GM19351 (cell line): ENCODE data around the gene SPEN.
A peak's percentile ranks its signal among the peaks of the same experiment; 100 is the strongest.
"Not testable (repeated sequence)": the region's sequence is repeated elsewhere in the genome, so short reads cannot be mapped to it uniquely, and the experiment has no call there.

Experiments used
- ATAC-seq: cut with Tn5 transposase; IDR thresholded peaks from one replicate; pipeline ENCODE4 v1.9.1; 2021; ENCODE audit warnings: mild to moderate bottlenecking, moderate library complexity; ENCODE audit not compliant: unreplicated experiment

SPEN gene

DNA sequence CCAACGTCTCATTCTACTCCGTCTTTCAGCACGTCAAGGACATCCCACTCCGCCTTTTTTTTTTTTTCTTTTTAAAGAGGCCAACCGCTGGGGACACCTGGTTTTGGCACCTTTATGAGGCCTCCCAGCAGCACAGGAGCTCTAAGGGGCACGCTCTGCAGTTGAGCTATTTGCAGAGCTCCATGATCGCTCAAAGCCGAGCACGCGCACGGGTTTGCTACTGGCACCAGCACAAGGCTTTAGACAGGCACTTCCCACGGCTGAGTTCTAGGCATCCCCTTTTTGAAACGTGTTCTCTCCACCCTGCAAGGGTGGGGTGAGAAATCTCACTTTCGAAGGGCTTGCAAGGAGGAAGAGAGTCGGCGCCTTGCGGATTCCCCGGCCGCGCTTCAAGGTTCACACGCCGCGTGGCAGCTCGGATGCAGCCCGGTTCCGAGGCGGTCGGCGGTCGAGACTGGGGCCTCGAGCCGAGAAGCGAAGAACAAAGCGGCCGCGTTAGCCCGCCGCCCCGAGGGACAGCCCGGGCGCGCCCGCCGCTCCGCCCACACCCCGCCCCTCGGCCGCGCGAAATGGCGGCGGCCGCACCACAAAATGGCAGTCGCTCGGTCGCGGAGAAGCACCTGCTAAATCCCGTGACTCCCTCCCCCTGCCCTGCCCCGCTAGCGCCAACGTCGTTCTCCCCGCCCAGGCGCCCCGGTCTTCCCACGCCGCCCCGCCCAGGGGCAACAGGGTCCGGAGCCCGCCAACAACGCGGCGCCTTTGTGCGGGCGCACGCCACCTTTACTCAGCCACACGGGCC is 12.9 kb upstream of the SPEN start:
- peak; percentile 45 for ATAC-seq

DNA sequence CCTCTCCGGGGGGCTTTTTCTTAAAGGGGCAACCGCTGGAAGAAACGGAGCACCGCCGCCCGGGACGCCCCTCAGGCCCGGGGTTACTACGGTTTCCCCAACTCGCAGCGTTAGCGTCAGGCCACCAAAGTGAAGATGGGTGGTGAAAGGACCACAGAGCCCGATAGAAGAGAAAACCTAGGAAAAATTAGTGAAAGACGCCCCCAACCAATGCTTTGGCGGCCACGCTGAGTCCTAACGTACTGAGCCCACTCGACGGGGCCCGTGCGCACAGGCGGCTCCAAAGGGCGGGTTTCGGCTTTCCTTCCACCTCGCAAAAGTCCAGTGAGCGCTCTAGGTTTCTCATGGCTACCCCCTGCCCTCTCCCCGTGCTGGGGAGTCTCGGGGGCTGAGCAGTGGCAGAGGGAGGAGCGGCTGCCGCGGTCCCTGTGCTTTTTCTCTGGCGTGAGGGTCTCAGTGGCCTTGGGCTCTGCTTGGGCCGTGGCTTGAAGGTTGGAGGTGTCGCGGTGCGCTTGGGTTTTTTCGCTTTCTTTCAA is 12.2 kb upstream of the SPEN start:
- peak; percentile 10 for ATAC-seq

DNA sequence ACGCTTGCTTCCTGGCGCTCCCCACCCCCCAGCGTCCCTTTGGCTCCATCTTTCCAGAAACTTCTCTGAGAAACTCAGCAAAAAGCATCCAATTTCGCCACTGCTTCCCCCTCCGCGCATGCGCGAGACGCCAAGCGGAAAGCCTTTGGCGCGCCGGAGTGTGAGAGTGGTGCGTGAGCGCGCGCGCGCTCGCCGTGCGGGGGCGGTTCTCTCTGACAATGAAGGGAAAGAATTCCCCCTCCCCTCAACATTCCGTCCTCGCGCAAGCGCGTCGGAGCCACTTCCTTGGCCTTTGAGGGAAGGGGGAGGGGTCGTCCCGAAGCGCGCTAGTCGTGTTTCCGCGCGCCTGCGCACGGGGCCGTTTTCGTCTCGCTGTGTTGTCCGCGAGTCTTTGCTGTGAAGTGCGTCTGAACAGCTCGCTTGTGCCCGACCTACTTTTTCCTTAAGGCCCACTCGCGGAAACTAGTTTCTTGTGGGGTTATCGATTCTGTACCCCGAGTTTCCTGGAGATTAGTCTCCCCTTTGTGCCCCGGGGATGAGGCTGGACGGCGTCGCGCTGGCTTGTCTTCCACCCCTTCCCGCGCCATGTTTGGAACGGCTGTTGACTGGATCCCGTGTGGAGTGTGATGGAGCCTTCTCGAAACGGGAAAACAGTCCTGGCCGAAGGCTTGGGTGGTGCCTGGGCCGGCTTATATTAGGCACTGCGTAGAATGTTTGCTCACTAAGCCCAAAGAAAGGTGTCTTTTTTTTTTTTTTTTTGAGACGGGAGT is 11.6 kb upstream of the SPEN start:
- ATAC-seq, result peak; percentile 32

DNA sequence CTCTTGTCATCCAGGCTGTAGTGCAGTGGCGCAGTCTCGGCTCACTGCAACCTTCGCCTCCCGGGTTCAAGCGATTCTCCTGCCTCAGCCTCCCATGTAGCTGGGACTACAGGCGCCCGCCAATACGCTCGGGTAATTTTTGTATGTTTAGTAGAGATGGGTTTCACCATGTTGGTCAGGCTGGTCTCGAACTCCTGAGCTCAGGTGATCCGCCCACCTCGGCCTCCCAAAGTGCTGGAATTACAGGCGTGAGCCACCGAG is 11.1 kb upstream of the SPEN start:
- ATAC-seq, result not testable (repeated sequence)

DNA sequence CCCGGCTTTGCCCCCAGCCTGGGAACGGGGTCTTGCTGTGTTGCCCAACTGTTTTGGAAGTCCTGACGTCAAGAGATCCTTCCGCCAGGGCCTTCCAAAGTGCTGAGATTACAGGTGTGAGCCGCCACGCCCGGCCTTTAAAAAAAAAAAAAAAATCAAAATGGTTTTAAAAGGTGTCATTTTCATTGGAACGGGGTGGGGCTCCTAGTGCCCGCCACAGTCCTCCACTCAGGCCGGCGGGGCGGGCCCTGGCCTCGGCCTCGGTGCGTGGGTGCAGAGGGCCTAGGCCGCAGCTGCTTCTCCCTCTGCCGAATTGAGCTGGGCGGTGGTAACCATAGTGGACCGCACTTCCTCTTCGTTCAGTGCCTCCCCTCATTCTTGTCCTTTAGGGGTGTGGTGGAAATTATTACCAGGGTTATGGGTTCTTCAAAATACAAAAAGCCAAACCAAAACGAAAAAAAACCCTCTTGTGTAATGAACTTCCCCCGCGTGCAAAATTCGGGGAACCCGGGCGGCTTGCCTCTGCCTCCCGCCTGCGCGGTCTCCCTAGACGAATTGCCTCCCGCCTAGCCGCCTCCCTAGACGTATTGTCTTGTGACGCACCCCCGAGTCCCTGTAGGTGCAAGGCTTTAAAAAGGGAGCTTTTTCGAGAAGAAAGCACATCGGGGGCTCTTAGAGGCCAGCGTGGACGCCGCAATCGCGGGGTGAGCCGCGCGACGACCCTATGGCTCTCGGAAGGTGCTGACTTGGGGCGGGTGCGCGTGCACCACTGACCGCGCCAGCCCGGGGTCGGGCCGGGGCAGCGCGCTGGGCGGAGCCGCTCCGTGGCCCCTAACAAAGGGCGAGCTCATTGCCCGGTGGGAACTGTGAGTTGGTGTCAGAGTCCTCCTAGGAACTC is 10.5 kb upstream of the SPEN start:
- ATAC-seq, result no peak

DNA sequence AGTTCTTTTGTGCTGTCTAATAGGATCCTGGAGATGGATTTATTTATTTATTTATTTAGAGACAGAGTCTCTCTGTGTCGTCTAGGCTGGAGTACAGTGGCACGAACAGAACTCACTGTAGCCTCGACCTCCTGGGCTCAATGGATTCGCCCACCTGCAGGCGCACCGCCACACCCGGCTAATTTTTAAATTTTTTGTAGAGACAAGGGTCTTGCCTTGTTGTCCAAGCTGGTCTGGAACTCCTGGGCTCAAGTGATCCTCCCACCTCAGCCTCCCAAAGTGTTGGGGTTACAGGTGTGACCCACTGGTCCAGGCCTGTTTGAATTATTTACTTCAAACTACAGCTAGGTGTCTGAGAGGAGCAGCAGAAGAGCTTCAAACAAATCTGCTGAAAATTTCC is 9.6 kb upstream of the SPEN start:
- no peak for ATAC-seq

DNA sequence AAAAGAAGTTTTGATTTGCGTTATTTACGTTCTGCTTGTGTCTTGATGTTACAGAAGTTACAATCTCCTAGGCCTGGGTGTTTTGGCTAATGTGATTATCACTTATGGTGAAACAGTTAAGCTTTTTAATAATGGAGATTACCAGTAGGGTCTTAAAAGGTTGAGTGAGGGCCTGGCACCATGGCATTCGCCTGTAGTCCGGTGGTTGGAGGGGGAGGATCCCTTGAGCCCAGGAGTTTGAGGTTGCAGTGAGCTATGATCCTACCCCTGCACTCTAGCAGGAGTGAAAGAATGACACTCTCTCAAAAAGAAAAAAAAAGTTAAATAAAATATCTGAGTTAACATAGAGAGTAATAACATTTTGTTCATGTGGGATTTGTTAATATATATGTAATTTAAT is 8.8 kb upstream of the SPEN start:
- no peak for ATAC-seq

DNA sequence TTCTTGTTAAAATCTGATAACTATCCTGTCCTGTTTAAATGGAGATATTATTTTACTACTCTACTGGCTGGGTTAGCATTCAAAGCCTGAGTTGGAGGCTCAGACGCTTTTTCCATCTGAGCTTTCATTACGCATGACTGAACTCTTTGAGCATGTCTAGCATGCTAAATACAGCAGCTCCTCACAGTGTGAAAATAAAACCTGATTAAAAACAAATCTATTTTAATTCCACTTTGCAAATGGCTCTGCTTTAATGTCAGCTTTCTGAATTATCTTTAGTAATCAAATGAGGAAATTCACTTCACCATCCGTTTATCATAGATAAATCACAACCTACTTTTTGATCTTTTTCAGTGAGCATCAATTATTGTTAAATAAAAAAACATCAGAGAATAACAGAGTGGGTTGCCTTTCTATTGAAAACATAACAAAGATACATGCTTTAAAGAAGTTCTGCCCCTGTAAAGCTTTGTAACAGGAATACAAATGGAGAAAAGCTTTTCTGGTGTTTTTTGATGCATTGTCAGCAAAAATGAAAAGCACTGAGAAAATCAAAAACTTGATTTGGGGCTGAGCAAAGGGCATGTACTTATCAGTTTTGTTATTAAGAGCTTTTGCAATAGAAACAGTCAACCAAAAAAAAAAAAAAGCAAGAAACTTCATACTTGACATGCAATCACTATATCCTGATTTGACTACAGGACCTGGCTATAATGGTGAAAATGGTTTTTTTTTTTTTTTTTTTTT is 3.5 kb upstream of the SPEN start:
- no peak for ATAC-seq

DNA sequence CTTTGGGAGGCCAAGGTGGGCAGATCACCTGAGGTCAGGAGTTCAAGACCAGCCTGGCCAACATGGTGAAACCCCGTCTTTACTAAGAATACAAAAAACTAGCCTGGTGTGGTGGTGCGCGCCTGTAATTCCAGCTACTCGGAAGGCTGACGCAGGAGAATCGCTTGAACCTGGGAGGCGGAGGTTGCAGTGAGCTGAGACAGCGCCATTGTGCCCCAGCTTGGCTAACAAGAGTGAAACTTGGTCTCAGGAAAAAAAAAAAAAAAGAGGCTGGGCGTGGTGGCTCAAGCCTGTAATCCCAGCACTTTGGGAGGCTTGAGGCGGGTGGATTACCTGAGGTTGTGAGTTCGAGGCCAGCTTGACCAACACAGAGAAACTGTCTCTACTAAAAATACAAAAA is 1.5 kb upstream of the SPEN start:
- ATAC-seq, result not testable (repeated sequence)

DNA sequence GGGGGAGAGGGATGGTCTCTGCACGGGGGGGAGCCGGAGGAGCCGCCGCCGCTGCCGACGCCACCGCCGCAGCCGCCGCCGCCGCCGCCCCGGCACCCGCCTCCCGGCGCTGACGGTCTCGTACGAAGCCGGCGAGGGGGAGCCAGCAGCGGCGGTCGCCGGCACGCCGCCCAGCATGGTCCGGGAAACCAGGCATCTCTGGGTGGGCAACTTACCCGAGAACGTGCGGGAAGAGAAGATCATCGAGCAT is 311 bp downstream of the SPEN start:
- no peak for ATAC-seq

DNA sequence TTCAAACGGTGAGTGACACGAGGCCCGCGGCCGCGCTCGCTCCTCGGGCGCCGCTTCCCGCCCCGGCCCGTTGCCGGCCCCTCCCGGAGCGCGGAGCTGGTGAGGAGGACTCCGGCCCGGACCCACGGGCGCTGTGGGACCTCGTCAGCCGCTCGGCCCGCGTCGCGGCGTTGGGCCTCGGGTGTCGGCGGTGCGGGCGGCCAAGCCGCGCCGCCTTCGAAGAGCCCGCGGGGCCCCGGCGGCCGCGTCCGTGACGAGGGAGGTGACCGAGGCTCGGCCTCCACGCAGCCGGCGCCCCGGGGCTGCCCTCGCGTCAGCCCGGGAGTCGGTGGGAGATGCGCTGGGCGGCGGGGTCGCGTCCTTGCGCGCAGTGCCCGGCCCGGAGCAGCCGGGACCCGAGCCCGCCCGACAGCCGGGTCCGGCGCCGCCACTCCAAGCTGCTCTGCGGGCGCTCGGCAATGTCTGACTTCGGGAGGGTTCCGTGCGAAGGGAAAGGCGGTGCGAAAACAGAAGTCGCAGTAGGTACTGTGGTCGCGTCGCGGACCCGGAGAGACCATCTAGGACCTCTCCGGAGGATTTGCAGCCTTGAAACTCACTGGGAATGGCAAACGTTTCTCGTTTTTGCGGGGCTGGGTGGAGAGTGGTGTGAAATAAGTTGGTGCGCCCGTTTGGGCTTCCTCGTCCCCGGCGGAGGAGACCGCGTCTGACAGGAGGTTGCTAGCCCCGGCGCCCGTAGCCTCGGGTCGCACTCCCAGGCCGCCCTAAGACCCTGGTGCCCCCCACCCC is 829 bp downstream of the SPEN start:
- ATAC-seq, result peak; percentile 5

DNA sequence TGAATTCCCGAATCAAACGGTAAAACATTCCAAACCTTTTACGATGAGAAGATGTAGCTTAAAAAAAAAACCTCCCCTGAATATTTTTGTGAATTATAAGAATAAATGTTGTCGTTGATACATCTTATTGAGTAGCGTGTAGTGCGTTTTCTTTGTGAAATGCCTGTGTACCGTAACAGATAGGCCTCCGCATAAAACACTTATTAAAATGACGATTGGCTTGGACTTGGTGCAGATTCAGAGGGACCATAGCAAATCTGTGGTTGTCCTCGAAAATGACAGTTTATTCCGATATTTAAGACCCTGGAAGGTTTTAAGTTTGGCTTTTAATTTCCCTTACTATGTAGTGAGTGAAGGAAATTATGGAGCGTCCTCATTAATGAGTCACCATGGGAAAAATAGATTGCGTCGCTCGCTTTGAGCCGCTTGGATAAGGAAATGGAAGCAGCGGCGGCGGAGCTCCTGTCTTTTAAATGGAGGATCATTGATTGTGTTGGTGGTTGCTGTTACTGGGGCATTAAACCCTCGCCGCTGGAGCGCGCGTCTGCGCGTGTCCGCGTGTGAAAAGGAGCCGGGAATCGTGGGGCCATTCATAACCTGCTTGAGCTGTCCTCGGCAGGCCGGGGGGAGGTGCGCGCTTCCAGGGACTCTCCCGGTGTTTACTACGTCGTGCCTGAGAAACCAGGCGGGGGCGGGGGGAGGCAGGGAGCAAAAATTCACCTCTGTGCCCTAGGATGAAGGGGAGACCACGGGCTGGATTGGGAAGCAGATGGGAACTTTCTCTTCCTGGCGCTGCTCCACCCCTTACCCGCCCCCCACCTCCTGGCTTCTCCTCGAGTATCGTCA is 1.6 kb downstream of the SPEN start:
- ATAC-seq, result no peak

DNA sequence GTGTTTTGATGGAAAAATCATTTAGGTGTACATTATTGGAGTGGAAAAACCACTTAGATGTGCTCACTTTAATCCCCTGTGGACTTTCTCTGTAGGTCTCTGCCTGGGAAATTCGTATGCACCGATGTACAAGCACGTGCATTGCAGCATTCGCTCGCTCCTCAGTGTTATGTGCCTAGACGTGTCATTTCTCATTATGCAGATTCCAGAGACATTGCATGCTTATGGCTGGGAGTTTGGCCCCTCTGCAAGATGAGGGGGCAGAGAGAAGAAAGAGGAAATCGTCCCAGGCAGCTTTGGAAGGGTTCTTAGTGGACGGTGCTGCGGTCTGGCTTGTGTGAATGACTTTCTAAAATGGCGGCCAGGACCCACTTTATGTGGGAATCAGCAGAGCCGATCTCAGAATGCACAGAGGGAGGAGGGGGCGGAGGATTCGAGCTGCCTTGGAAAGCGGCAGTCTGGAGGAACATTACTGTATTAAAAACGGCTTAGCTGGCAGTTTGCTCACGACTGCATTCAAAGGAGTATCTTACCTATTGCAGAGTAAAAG is 2.3 kb downstream of the SPEN start:
- no peak for ATAC-seq

DNA sequence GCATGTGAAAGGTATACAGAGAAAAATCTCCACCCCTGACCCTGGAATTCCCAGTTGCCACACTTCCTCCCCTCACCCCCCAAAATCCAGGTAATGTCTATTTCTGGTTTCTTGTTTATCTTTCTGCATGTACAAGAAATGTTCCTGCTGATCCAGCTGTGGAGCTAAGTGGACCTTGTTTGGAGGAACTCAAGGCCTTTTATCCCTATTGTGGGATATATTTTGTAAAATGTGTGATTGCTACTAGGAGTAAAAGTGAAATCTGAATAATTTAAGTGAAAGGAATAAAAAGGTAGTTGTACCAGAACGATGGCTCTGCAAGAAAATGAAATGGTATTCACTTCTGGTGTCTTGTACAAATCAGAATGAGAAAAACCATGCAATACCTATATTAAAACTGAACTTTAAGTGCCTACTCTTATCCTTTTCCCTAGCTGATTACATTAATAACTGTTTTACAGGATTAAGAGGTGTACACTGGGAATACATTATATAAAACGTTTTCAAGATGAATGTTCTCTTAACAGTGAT is 3.0 kb downstream of the SPEN start:
- ATAC-seq, result no peak

DNA sequence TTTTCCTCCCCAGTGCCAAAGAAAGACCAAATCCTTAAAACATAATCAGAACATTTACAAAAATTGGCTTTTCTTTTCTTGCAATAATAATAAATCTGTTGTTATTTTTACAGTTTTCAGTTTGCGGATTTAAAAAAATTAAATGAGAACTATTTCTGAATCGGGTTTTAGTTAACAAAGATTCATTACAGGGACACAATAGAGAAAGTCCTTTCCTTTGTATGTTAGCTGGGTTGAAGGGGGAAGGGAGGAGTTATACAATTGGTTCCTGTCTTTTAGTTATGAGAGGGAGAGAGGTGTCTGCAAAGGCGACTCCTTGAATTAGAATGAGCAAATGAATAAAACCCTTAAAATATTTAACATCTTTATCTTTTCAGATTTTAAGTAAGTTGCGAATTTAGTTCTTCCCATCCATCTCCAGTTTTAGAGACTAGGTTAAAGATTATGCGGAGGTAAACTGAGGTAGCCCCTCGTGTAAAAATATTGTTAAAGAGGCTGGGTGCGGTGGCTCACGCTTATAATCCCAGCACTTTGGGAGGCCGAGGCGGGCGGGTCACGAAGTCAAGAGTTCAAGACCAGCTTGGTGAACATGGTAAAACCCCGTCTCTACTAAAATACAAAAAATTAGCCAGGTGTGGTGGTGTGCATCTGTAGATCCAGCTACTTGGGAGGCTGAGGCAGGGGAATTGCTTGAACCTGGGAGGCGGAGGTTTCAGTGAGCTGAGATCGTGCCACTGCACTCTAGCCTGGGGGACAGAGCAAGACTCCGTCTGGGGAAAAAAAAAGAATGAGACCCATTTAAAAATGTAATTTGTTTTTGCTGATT is 3.9 kb downstream of the SPEN start:
- no peak for ATAC-seq

DNA sequence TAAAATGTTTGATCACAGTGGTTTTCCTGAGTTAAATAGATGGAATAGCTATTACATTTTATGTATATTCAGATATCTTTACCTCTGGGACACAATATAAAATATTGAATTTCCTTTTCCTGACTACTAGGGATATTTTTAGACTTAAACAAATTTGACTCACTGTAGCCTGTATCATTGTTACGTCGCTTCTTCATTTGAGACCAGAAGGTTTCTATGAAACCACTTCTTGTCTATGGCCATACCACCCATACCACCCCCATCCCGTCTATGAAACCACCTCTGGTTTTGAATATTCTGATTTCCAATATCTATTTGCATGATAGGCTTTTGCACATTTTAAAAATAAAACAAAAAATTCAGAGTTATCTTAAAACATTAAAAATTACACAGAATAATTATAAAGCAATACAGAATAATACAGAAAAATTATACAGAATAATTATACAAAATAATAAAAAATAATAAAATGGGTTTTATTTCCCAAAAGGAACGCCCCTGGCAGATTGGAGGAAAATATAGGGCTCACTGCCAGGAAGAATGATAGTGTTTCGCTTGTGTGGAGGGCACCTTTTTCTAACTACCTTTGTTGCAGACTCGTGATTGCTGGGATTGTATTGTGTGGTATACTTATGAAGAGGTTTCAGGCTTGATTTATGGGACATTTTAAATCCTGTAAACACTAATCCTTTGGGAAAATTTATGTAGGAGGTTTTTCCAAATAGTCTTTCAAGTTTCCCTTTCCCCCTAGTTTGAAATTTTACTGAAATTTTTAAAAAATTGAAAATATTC is 4.7 kb downstream of the SPEN start:
- ATAC-seq, result no peak

DNA sequence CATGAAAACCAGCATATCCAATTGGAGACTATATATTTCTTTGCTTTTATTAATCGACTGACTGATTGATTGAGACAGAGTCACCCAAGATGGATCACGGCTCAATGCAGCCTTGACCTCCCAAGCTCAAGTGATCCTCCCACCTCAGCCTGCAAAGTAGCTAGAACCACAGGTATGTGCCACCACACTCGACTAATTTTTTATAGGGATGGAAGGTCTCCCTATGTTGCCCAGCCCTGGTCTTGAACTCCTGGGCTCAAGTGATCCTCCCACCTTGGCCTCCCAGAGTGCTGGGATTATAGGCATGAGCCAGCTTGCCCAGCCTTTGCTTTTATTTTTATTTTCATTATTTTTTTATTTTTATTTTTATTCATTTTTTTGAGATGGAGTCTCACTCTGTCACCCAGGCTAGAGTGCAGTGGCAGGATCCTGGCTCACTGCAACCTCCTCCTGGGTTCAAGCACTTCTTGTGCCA is 5.4 kb downstream of the SPEN start:
- ATAC-seq, result no peak
